T-helper 1 cell treated with Interleukin-12 subunit alpha and Interleukin-12 subunit beta and Interleukin-4 antibody, amounts not matched to agents 30 ng/mL and 1 ng/mL, for 36 hours (primary cell): ENCODE data around the gene LRFN5. TPM values are rescaled to one million over a fixed set of nuclear protein-coding genes. Genes with fewer than 3 reads are reported as not detected.
"Not testable (repeated sequence)": the region's sequence is repeated elsewhere in the genome, so short reads cannot be mapped to it uniquely, and the experiment has no call there.

Experiments
- intact Hi-C: fragments of 100-400 bp; cut with micrococcal nuclease; formaldehyde crosslinking; loops from one replicate; pipeline ENCODE4 v1.15.1; 2024
- total RNA-seq: library from RNA; stranded (reverse); gene quantifications from 2 replicates; pipeline ENCODE4 v1.2.3, GENCODE V29; 2022

The LRFN5 gene
- total RNA-seq, 1 donor from 2014 or later: not detected

GRCh38 chr14:41891624-41892023 lies 284.9 kb downstream of the LRFN5 start:
- intact Hi-C loops: no loop called here

GRCh38 chr14:41899416-41899815 lies 292.7 kb downstream of the LRFN5 start:
- intact Hi-C loops: no loop called here

GRCh38 chr14:41900644-41901043 lies 294.0 kb downstream of the LRFN5 start:
- intact Hi-C loops: no loop called here

- intact Hi-C loops: no loop called here
Observed at GRCh38 chr14:41901089-41901488, 294.4 kb downstream of the LRFN5 start.

GRCh38 chr14:41905394-41905964 lies 298.8 kb downstream of the LRFN5 start:
- intact Hi-C loops: no loop called here

- intact Hi-C loops: not testable (repeated sequence)
Observed at GRCh38 chr14:41911155-41911554, 304.5 kb downstream of the LRFN5 start.

GRCh38 chr14:41913398-41913797 lies 306.7 kb downstream of the LRFN5 start:
- intact Hi-C loops: no loop called here

GRCh38 chr14:41915732-41916131 lies 309.1 kb downstream of the LRFN5 start:
- intact Hi-C loops: no loop called here

GRCh38 chr14:41916313-41916712 lies 309.6 kb downstream of the LRFN5 start:
- intact Hi-C loops: no loop called here

- intact Hi-C loops: no loop called here
Observed at GRCh38 chr14:41925409-41925808, 318.7 kb downstream of the LRFN5 start.

- intact Hi-C loops: no loop called here
Observed at GRCh38 chr14:41950428-41951151, 343.9 kb downstream of the LRFN5 start.
